Measurements from ENCODE around the gene H19.
A peak's percentile ranks its signal among the peaks of the same experiment; 100 is the strongest.

H19 gene

GRCh38 chr11:1994121-1994520 lies 3.5 kb downstream of the H19 start:
- DNase-seq (ENCODE audit: low spot score) (peak; percentile 7), ATAC-seq (ENCODE audit: low read depth) (no peak)
- Histone ChIP-seq H3K36me3 (ENCODE audit: low read depth) (no peaks in the 10 kb centered on the region), H3K27ac (ENCODE audit: poor library complexity, severe bottlenecking) (no peak overlapping the region), H3K4me3 (ENCODE audit: severe bottlenecking) (no peak overlapping the region), H3K4me1 (ENCODE audit: insufficient read depth, poor library complexity, severe bottlenecking) (no peaks in the 10 kb centered on the region), H3K27me3 (ENCODE audit: insufficient read depth, poor library complexity, severe bottlenecking) (no peaks in the 10 kb centered on the region), H3K9me3 (ENCODE audit: severe bottlenecking) (no peaks in the 10 kb centered on the region)
- no peak for TF ChIP-seq CTCF (IDR thresholded peaks at IDR 0.05; ENCODE audit: poor library complexity, severe bottlenecking)

GRCh38 chr11:1992111-1992510 lies 5.5 kb downstream of the H19 start:
- no peaks in the 10 kb centered on the region for H3K27me3 ChIP-seq (ENCODE audit: insufficient read depth, poor library complexity, severe bottlenecking)
- peak; percentile 30 for DNase-seq (ENCODE audit: low spot score)
- no peaks in the 10 kb centered on the region for H3K9me3 ChIP-seq (ENCODE audit: severe bottlenecking)
- H3K36me3 ChIP-seq (ENCODE audit: low read depth), result no peaks in the 10 kb centered on the region
- H3K4me1 ChIP-seq (ENCODE audit: insufficient read depth, poor library complexity, severe bottlenecking), result no peaks in the 10 kb centered on the region
- no peak overlapping the region for H3K27ac ChIP-seq (ENCODE audit: poor library complexity, severe bottlenecking)
- TF ChIP-seq CTCF (IDR thresholded peaks at IDR 0.05; ENCODE audit: poor library complexity, severe bottlenecking), result no peak
- H3K4me3 ChIP-seq (ENCODE audit: severe bottlenecking), result no peak overlapping the region
- no peak for ATAC-seq (ENCODE audit: low read depth)

GRCh38 chr11:1990872-1991578 lies 6.6 kb downstream of the H19 start:
- ATAC-seq (ENCODE audit: low read depth) (no peak), DNase-seq (ENCODE audit: low spot score) (no peak)
- Histone ChIP-seq H3K27ac (ENCODE audit: poor library complexity, severe bottlenecking) (no peak overlapping the region), H3K4me3 (ENCODE audit: severe bottlenecking) (no peak overlapping the region), H3K36me3 (ENCODE audit: low read depth) (no peaks in the 10 kb centered on the region), H3K27me3 (ENCODE audit: insufficient read depth, poor library complexity, severe bottlenecking) (no peaks in the 10 kb centered on the region), H3K9me3 (ENCODE audit: severe bottlenecking) (no peaks in the 10 kb centered on the region), H3K4me1 (ENCODE audit: insufficient read depth, poor library complexity, severe bottlenecking) (no peaks in the 10 kb centered on the region)
- TF ChIP-seq CTCF (IDR thresholded peaks at IDR 0.05; ENCODE audit: poor library complexity, severe bottlenecking), result no peak

- DNase-seq (ENCODE audit: low spot score) (no peak), ATAC-seq (ENCODE audit: low read depth) (no peak)
- H3K27ac ChIP-seq (ENCODE audit: poor library complexity, severe bottlenecking), result no peak overlapping the region
- no peaks in the 10 kb centered on the region for H3K9me3 ChIP-seq (ENCODE audit: severe bottlenecking)
- H3K36me3 ChIP-seq (ENCODE audit: low read depth), result no peaks in the 10 kb centered on the region
- no peak overlapping the region for H3K4me3 ChIP-seq (ENCODE audit: severe bottlenecking)
- H3K27me3 ChIP-seq (ENCODE audit: insufficient read depth, poor library complexity, severe bottlenecking), result no peaks in the 10 kb centered on the region
- TF ChIP-seq CTCF (IDR thresholded peaks at IDR 0.05; ENCODE audit: poor library complexity, severe bottlenecking), result no peak
- no peaks in the 10 kb centered on the region for H3K4me1 ChIP-seq (ENCODE audit: insufficient read depth, poor library complexity, severe bottlenecking)
Measured at GRCh38 chr11:1989953-1990352, 7.7 kb downstream of the H19 start.

- ATAC-seq (ENCODE audit: low read depth) (no peak), DNase-seq (ENCODE audit: low spot score) (peak; percentile 2)
- H3K9me3 ChIP-seq (ENCODE audit: severe bottlenecking), result no peaks in the 10 kb centered on the region
- H3K4me1 ChIP-seq (ENCODE audit: insufficient read depth, poor library complexity, severe bottlenecking), result no peaks in the 10 kb centered on the region
- no peak overlapping the region for H3K27ac ChIP-seq (ENCODE audit: poor library complexity, severe bottlenecking)
- no peaks in the 10 kb centered on the region for H3K36me3 ChIP-seq (ENCODE audit: low read depth)
- H3K4me3 ChIP-seq (ENCODE audit: severe bottlenecking), result no peak overlapping the region
- H3K27me3 ChIP-seq (ENCODE audit: insufficient read depth, poor library complexity, severe bottlenecking), result no peaks in the 10 kb centered on the region
- no peak for TF ChIP-seq CTCF (IDR thresholded peaks at IDR 0.05; ENCODE audit: poor library complexity, severe bottlenecking)
Measured at GRCh38 chr11:1988667-1989317, 8.8 kb downstream of the H19 start.
